Activated T-cell treated with anti-CD3 and anti-CD28 coated beads, Interleukin-2, amount 50 U/mL, for 48 hours (primary cell): ENCODE results near the gene HACD1.

Experiments
- DNase-seq, 2 experiments: peaks; one replicate each; pipeline ENCODE4 v3.0.0-alpha.2; 2020

The HACD1 gene

DNA sequence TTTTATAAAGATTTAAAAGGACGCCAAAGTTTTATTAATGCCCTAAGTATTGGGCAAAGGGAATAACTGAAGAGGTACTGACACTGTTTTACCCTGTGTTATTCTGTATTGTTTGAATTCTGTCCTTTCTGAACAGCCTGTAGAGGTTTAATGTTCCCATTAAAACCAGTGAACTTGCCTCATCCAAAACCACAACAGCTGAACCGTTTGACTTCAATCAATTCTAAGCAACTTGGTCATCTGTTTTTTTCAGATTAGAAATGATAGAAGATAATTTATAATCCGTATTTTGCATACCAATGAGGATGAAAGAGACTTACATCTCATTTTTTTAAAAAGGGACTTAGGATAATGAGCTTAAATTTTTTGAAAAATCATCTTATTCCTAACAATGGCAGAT, 40.4 kb downstream of the HACD1 start:
- DNase-seq = no peak

DNA sequence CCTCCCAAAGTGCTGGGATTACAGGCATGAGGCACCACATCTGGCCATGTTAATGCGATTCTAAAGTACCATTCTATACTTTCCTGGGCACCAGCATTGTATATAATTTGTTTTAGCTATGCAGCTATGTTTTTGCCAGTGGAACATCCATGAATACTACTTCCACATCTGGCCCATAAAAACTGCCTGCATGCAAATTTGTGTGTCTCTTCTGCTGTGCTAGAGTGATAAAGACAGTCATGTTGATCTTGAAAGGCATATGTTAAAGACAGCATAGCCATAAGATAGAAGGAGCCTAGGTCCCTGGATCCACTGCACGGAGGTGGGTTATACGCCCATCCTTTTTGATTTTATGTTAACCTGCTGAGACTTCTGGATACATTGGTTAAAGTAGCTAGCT, 52.3 kb downstream of the HACD1 start:
- DNase-seq = no peak

DNA sequence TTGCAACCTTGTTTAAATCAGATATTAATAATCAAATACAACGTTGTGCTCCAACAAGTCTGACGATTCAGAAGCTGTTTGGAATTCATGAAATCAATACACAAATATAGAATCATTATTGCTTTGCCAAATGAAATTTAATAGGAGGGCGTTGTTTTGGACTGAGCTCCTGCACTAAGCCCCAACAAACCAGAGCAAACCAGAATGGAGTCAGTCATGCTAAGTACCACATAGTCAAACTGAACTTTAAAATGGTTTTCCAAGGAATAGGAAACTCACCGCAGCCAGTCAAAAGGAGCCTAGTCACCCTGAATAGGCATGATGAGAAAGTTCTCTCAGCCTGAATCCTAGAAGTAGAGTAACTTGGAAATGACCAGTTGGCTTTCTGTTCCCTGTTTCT, 53.7 kb downstream of the HACD1 start:
- no peak for DNase-seq

DNA sequence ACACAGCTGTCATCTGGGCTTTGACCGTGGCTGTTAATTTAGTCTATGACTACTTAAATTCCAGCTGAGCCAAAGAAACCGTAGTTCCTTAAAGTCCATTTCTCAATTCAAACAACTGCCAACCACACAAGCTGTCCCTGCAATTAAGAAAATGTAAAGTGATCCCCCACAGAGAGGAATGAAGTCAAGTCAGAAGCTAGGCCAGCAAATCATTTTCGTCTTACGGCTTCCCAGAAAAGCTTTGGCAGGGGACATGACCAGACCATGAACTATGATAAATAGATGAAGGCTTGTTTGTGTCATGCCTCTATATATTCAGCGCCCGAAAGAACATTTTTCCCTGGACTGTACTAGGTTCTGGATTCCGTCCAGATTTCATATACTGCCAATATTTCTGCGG, 54.6 kb downstream of the HACD1 start:
- DNase-seq = no peak

DNA sequence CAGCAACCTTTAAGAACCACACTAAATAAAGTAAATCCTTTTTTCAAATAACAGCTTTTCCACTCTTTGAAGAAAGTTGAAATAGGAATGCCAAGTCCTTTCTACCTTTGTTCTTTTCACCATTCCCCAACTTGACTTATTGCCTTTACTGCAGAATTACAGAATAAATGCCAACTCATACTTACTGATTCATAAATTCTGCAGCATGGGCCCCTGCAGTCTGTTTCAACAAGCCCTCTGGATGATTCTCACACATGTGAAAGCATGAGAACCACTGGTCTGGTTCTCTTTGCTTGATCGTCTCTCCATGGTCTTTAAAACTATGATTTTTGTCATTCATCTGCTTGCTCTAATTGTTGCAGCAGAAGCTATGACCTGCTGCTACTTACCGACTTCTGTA, 56.1 kb downstream of the HACD1 start:
- DNase-seq = no peak

DNA sequence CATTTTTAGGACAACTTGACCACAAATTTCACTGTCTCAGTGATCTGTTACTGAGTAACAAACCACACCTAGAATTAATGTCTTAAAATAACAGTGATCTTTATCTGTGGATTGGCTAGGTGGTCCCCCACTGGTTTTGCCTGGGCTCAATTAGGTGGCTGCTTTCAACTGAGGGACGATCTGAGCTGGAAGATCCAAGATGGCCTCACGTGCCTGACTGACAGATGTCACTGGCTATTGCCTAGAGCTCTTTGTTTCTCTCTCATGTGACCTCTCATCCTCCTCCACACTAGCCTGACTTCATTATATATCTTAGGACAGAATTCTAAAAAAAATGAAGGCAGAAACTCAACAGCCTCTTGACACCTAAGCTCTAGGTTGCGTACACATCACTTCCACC, 59.7 kb downstream of the HACD1 start:
- DNase-seq = no peak

DNA sequence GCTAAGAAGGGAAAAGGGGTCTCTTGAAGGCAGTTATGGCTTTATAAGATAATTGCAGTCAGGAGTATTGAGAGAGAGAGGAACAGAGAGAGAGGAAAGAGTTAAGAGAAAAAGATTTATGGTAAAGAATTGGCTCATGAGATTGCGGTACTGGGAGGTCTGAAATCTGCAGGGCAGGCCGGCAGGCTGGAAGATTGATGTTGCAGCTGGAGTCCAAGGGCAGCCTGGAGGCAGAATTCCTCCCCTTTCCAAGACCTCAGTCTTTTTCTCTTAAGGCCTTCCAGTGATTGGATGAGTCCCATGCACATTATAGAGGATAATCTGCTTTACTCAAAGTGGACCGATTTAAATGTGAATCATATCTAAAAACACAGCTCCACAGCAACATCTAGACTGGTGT, 68.4 kb downstream of the HACD1 start:
- DNase-seq = no peak

DNA sequence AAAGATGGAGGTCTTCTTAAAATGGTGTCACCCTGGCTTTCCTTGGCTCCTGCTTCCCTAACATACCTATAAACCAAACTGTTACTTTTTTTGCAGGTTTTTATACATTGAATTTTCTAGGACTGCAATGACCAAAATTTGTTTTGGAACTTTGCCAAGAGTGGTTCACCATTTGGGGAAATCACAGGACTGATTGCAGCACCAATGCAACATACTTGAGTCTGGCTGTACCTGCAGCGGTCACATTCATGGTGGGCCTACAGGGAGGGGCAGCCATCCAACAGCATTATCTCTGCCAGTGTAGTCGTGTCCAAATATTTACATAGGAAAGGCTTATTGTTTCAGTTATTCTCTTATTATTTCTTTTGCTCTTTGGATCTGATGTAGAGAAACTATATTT, 69.0 kb downstream of the HACD1 start:
- DNase-seq = no peak

DNA sequence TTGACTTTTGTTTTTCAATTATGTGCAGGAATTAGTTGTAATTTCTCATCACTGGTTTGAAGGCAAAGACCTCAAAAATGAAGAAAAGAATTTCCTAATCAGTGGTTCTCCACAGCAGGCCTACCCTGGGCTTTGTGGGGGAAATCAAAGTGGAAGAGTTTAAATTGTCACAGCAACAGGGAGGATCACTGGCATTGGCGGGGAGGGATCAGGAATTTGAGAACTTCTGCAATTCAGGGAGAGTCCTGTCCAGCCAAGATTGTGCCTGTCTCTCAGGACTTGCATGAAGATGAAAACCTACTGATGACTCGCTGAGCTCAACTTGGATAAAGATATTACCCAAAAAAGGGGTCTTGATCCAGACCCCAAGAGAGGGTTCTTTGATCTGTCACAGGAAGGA, 70.1 kb downstream of the HACD1 start:
- no peak for DNase-seq

DNA sequence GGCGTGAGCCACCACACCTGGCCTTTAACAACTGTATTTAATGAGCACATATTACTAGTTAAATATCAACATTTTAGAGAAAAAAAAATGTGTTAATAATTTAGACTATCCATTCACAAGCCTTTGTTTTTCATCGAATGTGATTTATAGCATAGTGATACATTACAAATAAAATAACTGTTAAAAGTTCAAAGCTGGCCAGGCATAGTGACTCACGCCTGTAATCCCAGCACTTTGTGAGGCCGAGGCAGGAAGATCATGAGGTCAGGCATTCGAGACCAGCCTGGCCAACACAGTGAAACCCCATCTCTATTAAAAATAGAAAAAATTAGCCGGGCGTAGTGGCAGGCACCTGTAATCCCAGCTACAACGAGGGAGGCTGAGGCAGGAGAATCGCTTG, 72.7 kb downstream of the HACD1 start:
- no peak for DNase-seq
